Activated CD8-positive, alpha-beta memory T cell treated with anti-CD3 and anti-CD28 coated beads, Interleukin-2, amount 50 U/mL, for 1 hour (primary cell): ENCODE measurements around the gene DPH7.
"Not testable (repeated sequence)": the region's sequence is repeated elsewhere in the genome, so short reads cannot be mapped to it uniquely, and the experiment has no call there.

Experiments
- DNase-seq: peaks from one replicate; pipeline ENCODE4 v3.0.0-alpha.2; 2020; ENCODE audit errors: extremely low read depth

Gene DPH7

GRCh38 chr9:137580954-137581322, 2.2 kb upstream of the DPH7 start:
- no peak for DNase-seq

- no peak for DNase-seq
Observed at GRCh38 chr9:137580209-137580953, 1.7 kb upstream of the DPH7 start.

GRCh38 chr9:137579259-137579604, 507 bp upstream of the DPH7 start:
- DNase-seq, result no peak

- DNase-seq, result no peak
Observed at GRCh38 chr9:137575716-137576411, 2.9 kb downstream of the DPH7 start.

DNA sequence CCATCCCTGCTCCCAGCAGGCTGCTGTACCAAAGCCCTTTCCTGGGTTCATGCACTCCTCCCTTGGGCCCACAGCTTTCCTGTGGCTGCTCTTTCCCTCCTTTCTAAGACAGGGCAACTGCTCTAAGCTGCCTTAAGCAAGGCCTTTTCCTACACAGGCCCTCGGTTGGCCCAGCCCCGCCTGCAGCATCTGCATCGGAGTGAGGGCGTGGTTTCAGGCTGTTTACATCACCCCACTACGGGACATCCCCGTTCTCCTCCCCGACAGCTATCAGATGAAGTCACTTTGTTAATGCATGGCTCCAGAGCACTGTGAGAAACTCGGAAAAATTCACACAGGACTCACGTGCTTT, 3.4 kb downstream of the DPH7 start:
- DNase-seq, result no peak

DNA sequence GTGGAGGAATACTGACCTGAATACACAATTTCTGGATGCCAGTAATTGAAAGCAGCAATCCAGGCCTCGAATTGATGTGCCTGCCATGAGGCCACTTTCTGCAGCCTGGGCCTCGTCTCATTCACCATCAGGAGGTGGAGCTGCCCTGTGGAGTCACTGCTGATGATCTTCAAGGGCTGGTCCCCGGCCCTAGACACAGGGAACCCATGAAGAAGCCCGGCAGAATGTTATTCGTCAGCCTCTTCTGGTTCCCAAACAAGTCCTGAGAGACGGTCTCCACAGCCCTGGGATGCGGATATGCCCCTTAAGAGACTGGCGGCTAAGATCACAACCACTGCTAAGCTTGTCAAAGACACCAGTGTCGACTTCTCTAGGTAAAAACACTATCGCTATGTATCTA, 4.5 kb downstream of the DPH7 start:
- DNase-seq, result no peak

GRCh38 chr9:137570566-137570965, 8.2 kb downstream of the DPH7 start:
- no peak for DNase-seq

DNA sequence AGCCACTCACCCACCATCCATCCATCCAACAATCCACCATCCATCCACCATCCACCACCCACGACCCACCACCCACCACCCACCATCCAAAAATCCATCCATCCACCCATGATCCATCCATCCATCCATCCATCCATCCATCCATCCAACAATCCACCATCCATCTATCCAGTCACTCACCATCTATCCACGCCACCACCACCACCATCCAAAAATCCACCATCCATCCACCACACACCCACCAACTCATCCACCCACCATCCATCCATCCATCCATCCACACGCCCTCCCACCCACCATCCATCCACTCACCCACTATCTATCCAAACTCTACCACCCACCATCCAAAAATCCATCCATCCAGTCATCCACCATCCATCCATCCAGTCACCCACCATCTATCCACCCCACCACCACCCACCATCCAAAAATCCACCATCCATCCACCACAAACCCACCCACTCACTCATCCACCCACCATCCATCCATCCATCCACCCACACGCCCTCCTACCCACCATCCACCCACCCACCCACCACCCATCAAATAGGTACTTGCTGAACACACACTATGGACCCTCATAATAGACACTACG, 9.0 kb downstream of the DPH7 start:
- no peak for DNase-seq

- not testable (repeated sequence) for DNase-seq
Observed at GRCh38 chr9:137568445-137568844, 10.3 kb downstream of the DPH7 start.

DNA sequence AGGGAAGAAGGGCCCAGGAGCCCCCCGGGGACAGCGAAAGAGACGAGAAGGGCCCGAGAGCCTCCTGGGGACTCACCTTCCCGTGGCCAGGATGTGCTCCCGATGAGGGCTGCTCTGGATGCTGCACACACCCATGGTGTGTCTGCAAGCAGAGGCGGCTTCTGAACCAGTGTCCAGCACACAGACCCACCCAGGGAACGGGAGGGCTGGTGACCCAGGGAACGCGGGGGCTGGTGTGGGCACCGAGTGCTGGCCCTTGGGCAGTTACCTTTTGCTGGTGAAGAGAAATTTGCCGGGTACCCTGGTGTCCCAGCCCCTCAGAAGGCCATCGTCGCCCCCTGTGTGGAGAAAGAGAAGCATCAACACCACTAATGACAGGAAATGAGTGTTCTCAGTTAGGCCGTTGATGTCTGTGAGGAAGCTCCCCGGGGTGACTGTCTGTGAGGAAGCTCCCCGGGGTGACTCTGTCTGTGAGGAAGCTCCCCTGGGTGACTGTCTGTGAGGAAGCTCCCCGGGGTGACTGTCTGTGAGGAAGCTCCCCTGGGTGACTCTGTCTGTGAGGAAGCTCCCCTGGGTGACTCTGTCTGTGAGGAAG, 13.8 kb downstream of the DPH7 start:
- DNase-seq, result no peak

- no peak for DNase-seq
Observed at GRCh38 chr9:137564134-137564533, 14.6 kb downstream of the DPH7 start.

GRCh38 chr9:137558127-137558526, 20.6 kb downstream of the DPH7 start:
- DNase-seq, result no peak

DNA sequence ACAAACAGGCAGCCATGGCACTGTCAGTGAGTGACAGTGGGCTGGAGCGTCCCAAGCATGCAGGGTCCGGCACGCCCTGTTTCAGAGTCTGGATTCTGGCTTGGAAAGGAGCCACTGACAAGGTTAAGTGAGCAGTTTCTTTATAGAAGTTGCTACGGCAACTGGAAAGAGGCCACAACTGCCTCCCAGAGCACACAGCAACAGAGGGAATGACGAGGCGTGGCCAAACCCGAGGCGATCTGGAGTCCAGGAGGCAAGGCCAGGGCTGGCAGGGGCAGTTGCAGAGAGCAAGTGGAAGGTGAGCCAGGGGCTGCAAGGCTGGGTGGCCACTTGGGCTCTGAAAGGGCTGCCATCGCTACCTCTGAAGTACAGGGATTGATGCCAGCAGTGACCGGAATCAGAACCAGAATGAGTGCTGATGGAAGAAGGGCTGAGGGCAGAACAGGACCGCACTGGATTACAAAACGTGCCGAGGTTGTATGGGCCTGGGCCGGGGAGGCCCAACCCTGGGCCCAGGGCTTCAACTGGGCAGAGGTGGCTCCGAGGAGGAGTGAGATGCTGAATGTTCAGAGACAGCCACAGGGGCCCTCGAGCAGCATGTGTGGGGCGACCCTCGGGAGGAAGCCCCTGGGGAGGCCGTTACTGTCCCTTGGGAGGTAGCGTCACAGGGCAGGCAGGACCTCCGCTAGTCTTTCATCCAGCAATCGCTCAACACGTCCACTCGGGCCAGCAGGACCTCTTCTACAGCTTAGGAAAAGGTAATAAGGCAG, 22.5 kb downstream of the DPH7 start:
- DNase-seq, result no peak

DNA sequence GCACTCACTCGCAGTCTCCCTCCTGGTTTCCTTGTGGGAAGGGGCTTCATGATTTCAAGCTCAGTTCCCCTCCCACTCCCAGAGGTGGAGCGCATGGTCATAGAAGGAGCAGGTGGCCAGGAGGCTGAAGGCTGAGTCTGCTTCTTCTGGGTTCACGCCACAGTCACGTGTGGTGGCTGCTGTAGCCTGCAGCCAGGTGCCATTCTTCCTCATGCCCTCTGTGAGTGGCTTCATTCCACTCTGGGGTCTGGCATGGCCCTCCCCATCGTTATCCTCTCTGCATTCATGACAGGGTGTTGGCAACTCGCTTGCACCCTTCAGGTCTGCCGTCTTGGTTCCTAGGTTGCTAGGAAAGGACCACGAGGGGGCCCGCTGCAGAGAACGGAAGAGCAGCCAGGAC, 23.5 kb downstream of the DPH7 start:
- no peak for DNase-seq

DNA sequence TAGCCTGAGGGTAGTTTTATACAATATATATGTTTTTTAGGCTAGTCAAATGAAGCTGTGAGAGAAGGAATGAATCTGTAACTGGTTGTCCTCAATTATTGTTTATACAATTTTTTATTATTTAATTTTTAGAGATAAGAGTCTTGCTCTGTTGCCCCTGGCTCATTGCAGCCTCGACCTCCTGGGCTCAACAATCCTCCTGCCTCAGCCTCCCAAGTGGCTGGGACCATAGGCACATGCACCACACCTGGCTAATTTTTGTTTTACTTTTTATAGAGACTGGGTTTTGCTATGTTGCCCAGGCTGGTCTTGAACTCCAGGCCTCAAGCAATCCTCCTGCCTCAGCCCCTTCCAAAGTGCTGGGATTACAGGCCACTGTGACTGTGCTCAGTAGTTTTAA, 24.4 kb downstream of the DPH7 start:
- no peak for DNase-seq

- not testable (repeated sequence) for DNase-seq
Observed at GRCh38 chr9:137553654-137554053, 25.1 kb downstream of the DPH7 start.

GRCh38 chr9:137552022-137552768, 26.5 kb downstream of the DPH7 start:
- DNase-seq, result no peak

DNA sequence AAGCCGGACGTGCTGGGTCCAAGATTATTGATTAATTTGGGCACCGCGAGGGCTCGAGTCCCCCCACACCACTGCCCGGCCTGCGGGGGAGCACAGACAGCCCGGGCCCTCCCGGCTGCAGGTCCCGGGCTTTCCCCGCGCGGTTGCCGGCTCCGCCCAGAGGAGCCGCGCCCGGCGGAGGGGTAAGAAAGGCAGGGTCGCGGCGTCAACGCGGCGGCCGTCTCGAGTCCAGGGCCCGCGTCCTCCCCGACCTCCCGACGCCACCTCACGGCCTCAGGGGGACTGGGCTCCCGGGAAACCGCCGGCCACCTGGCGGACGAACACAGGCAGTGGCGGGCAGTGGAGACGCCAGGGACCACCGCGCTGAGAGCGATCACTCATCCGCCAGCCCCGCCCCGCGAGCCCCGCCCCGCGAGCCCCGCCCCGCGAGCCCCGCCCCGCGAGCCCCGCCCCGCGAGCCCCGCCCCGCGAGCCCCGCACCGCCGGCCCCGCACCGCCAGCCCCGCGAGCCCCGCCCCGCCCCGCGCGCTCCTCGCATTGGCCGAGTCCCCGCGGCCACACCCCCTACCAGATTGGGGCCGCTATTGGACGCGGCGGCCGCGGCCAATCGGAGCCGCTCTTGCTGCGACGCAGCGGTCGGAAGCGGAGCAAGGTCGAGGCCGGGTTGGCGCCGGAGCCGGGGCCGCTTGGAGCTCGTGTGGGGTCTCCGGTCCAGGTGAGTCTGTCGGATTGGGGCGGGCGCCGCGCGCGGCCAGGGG, 27.3 kb downstream of the DPH7 start, which contains the start of gene MRPL41:
TSS of gene MRPL41 (plus strand) at position 616 of the 758 bp plus-strand sequence. CDS start 203 bp downstream, outside the sequence.
- DNase-seq, result peak; percentile 47

DNA sequence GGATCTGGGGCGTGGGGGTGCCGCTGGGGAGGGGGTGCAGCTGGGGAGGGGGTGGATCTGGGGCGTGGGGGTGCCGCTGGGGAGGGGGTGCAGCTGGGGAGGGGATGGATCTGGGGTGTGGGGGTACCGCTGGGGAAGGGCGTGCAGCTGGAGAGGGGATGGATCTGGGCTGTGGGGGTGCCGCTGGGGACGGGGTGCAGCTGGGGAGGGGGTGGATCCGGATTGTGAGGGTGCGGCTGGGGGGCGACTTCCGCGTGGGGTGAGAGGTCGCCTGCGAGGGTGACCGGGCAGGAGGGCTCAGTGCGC, 27.8 kb downstream of the DPH7 start:
- DNase-seq, result not testable (repeated sequence)

GRCh38 chr9:137550231-137550621, 28.5 kb downstream of the DPH7 start, which contains the start of gene PNPLA7:
Gene PNPLA7, minus strand, starts transcription at chr9:137550402. Its CDS starts 205 bp downstream, at chr9:137550197.
- DNase-seq, result no peak
